Measurements from ENCODE around the gene DUSP16.
"Not testable (repeated sequence)": the region's sequence is repeated elsewhere in the genome, so short reads cannot be mapped to it uniquely, and the experiment has no call there.

DUSP16 gene

GRCh38 chr12:12599750-12600643 is 37.3 kb upstream of the DUSP16 start:
- H4K20me1 ChIP-seq (ENCODE audit: insufficient read depth, low read length): no peaks in the 10 kb centered on the region
- no peaks in the 10 kb centered on the region for H3K9me2 ChIP-seq (replicated peaks; ENCODE audit: insufficient read depth, low read length)
- H3K4me2 ChIP-seq (ENCODE audit: low read depth, low read length): no peak overlapping the region
- H3K36me3 ChIP-seq (replicated peaks; ENCODE audit: insufficient read depth, low read length): no peaks in the 10 kb centered on the region
- H3K79me2 ChIP-seq (ENCODE audit: low read length): no peaks in the 10 kb centered on the region
- H3K9ac ChIP-seq (ENCODE audit: low read length): no peak overlapping the region
- no peak for DNase-seq
- no peak overlapping the region for H3K27ac ChIP-seq (ENCODE audit: low read length)
- H3K4me3 ChIP-seq (ENCODE audit: low read length): no peak overlapping the region
- H3F3A ChIP-seq (ENCODE audit: insufficient read depth, low read length): no peaks in the 10 kb centered on the region
- H3K4me1 ChIP-seq (ENCODE audit: low read length): no peaks in the 10 kb centered on the region
- no peaks in the 10 kb centered on the region for H3K9me3 ChIP-seq (replicated peaks; ENCODE audit: insufficient read depth, low read length)
- H2AFZ ChIP-seq (ENCODE audit: low read length): no peak overlapping the region
- no peaks in the 10 kb centered on the region for H3K27me3 ChIP-seq (replicated peaks; ENCODE audit: insufficient read depth, low read length)
- TF ChIP-seq EZH2 (optimal IDR thresholded peaks at IDR 0.05; ENCODE audit: low read depth, low read length): no peak
- TF ChIP-seq CTCF (IDR thresholded peaks at IDR 0.05; ENCODE audit: low read length): no peak
- TF ChIP-seq EZH2phosphoT487 (IDR thresholded peaks at IDR 0.05; ENCODE audit: low read length): no peak

GRCh38 chr12:12598864-12599263 is 36.2 kb upstream of the DUSP16 start:
- no peaks in the 10 kb centered on the region for H4K20me1 ChIP-seq (ENCODE audit: insufficient read depth, low read length)
- no peak overlapping the region for H3K27ac ChIP-seq (ENCODE audit: low read length)
- DNase-seq: no peak
- no peaks in the 10 kb centered on the region for H3K36me3 ChIP-seq (replicated peaks; ENCODE audit: insufficient read depth, low read length)
- no peaks in the 10 kb centered on the region for H3K4me1 ChIP-seq (ENCODE audit: low read length)
- H3K9me2 ChIP-seq (replicated peaks; ENCODE audit: insufficient read depth, low read length): no peaks in the 10 kb centered on the region
- H3F3A ChIP-seq (ENCODE audit: insufficient read depth, low read length): no peaks in the 10 kb centered on the region
- no peak overlapping the region for H3K4me2 ChIP-seq (ENCODE audit: low read depth, low read length)
- no peak overlapping the region for H3K4me3 ChIP-seq (ENCODE audit: low read length)
- no peaks in the 10 kb centered on the region for H3K9me3 ChIP-seq (replicated peaks; ENCODE audit: insufficient read depth, low read length)
- no peak overlapping the region for H3K9ac ChIP-seq (ENCODE audit: low read length)
- TF ChIP-seq CTCF (IDR thresholded peaks at IDR 0.05; ENCODE audit: low read length): no peak
- no peak for TF ChIP-seq EZH2phosphoT487 (IDR thresholded peaks at IDR 0.05; ENCODE audit: low read length)
- no peak for TF ChIP-seq EZH2 (optimal IDR thresholded peaks at IDR 0.05; ENCODE audit: low read depth, low read length)
- H3K27me3 ChIP-seq (replicated peaks; ENCODE audit: insufficient read depth, low read length): no peaks in the 10 kb centered on the region
- no peaks in the 10 kb centered on the region for H3K79me2 ChIP-seq (ENCODE audit: low read length)
- no peak overlapping the region for H2AFZ ChIP-seq (ENCODE audit: low read length)

DNA sequence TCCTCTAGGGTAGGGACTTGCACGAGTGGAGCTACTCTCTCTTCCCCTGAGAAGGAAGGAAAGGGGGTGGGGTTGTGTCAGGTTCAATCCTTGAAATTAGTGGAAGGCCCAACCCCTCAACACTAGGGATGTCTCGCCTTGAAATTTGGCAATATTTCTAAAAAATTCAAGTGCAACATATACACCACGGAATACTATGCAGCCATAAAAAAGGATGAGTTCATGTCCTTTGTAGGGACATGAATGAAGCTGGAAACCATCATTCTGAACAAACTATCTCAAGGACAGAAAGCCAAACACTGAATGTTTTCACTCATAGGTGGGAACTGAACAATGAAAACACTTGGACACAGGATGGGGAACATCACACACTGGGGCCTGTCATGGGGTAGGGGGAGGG is 33.9 kb upstream of the DUSP16 start:
- H3K79me2 ChIP-seq (ENCODE audit: low read length); H3K4me2 ChIP-seq (ENCODE audit: low read depth, low read length); H3K36me3 ChIP-seq (replicated peaks; ENCODE audit: insufficient read depth, low read length); H3K9me2 ChIP-seq (replicated peaks; ENCODE audit: insufficient read depth, low read length); H2AFZ ChIP-seq (ENCODE audit: low read length); H3K9ac ChIP-seq (ENCODE audit: low read length); H3F3A ChIP-seq (ENCODE audit: insufficient read depth, low read length); H3K27ac ChIP-seq (ENCODE audit: low read length); H4K20me1 ChIP-seq (ENCODE audit: insufficient read depth, low read length); H3K9me3 ChIP-seq (replicated peaks; ENCODE audit: insufficient read depth, low read length); DNase-seq; H3K27me3 ChIP-seq (replicated peaks; ENCODE audit: insufficient read depth, low read length); H3K4me1 ChIP-seq (ENCODE audit: low read length); H3K4me3 ChIP-seq (ENCODE audit: low read length): not testable (repeated sequence)

DNA sequence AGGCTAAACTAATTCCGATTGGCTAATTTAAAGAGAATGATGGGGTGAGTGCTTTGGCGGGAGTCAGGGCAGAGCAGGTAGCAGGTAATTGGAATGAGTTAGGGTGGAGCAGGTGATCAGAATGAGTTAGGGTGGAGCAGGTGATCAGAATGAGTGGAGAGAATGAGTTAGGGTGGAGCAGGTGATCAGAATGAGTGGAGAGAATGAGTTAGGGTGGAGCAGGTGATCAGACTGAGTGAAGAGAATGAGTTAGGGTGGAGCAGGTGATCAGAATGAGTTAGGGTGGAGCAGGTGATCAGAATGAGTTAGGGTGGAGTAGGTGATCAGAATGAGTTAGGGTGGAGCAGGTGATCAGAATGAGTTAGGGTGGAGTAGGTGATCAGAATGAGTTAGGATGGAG is 33.3 kb upstream of the DUSP16 start:
- H3F3A ChIP-seq (ENCODE audit: insufficient read depth, low read length); H2AFZ ChIP-seq (ENCODE audit: low read length); H3K36me3 ChIP-seq (replicated peaks; ENCODE audit: insufficient read depth, low read length); H3K4me2 ChIP-seq (ENCODE audit: low read depth, low read length); H3K27ac ChIP-seq (ENCODE audit: low read length); H3K9ac ChIP-seq (ENCODE audit: low read length); H3K79me2 ChIP-seq (ENCODE audit: low read length); H4K20me1 ChIP-seq (ENCODE audit: insufficient read depth, low read length); DNase-seq; H3K4me1 ChIP-seq (ENCODE audit: low read length); H3K9me2 ChIP-seq (replicated peaks; ENCODE audit: insufficient read depth, low read length); H3K4me3 ChIP-seq (ENCODE audit: low read length); H3K9me3 ChIP-seq (replicated peaks; ENCODE audit: insufficient read depth, low read length); H3K27me3 ChIP-seq (replicated peaks; ENCODE audit: insufficient read depth, low read length): not testable (repeated sequence)

Measured in MM.1S (cell line).